Cardiac muscle cell (in vitro differentiated cells and primary cell): ENCODE measurements around the gene TTC36. TPM values are rescaled to one million over a fixed set of nuclear protein-coding genes. Genes with fewer than 3 reads are reported as not detected.
"Not testable (repeated sequence)": the region's sequence is repeated elsewhere in the genome, so short reads cannot be mapped to it uniquely, and the experiment has no call there.

Source experiments
- DNase-seq, 2 donors: peaks; one replicate each; pipeline versions ENCODE4 v3.0.0 to v3.0.0-alpha.2; 2010 to 2017; ENCODE audit warnings: low read depth in 1 of 2, low spot score in 1 of 2
- H3K27ac ChIP-seq: fragments of 200-600 bp; sonication (generic); 2 replicates; pipeline ENCODE4 v1.5.1; 2016
- H3K27me3 ChIP-seq: fragments of 200-600 bp; sonication (generic); 2 replicates; pipeline ENCODE4 v1.6.0; 2016; ENCODE audit warnings: control low read depth
- H3K36me3 ChIP-seq: fragments of 200-600 bp; sonication (generic); 2 replicates; pipeline ENCODE4 v1.5.1; 2016; ENCODE audit warnings: control low read depth
- H3K4me1 ChIP-seq: fragments of 200-600 bp; sonication (generic); 2 replicates; pipeline ENCODE4 v1.8.1; 2017; ENCODE audit warnings: low read depth, mild to moderate bottlenecking, mixed run types
- H3K4me3 ChIP-seq: fragments of 200-600 bp; sonication (generic); 2 replicates; pipeline ENCODE4 v1.5.1; 2016; ENCODE audit warnings: mild to moderate bottlenecking
- H3K9me3 ChIP-seq: fragments of 200-600 bp; sonication (generic); 2 replicates; pipeline ENCODE4 v1.5.1; 2017; ENCODE audit warnings: low read depth, mild to moderate bottlenecking, control low read depth
- polyA plus RNA-seq: library from polyadenylated mRNA; unstranded; fragments of >200 nt; fragmentation: Nextera tagmentation; extraction: Ambion mirVana; gene quantifications from 2 replicates; pipeline ENCODE4 v1.2.1, GENCODE V29; 2016
- total RNA-seq: library from RNA; depleted of rRNA; stranded (reverse); fragments of >200 nt; gene quantifications from 2 replicates; pipeline ENCODE4 v1.2.3, GENCODE V29; 2016
- TF ChIP-seq, protein P1 (sequence below): IDR thresholded peaks from 2 replicates; pipeline ENCODE4 v1.5.1; 2012; ENCODE audit warnings: low read depth, mild to moderate bottlenecking, low read length

Gene TTC36, protein sequence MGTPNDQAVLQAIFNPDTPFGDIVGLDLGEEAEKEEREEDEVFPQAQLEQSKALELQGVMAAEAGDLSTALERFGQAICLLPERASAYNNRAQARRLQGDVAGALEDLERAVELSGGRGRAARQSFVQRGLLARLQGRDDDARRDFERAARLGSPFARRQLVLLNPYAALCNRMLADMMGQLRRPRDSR
- 8.2 and 11.3 TPM in 2 replicates for total RNA-seq
- 4.6 and 5.6 TPM in 2 replicates for polyA plus RNA-seq

DNA sequence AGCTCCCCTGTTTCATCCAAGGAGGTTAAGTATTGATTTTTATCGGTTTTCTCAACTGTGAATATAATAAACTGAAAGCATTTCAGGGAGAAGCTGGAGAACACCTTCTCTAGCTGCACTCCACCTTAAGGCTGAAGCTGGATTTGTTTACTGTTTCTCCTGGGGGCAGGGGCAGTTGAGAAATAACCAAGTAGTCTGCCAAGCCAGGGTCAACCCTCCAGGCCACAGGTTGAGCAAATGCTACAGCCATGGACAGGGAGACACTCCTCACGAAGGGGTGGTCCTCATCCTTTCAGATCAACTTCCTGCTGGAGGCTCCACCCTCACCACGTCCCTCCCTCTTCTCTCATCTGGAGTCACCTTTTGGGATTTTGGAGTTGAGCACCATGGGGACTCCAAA, at the start of gene TTC36:
Gene TTC36, plus strand, starts transcription at position 366 of the 400 bp plus-strand sequence. Its CDS starts 21 bp downstream, at position 387.
- Histone ChIP-seq H3K36me3 (peaks cover 17% of the 10 kb centered on the region), H3K27ac (no peak within 1 kb of the TSS), H3K27me3 (no peaks in the 10 kb centered on the region), H3K9me3 (no peaks in the 10 kb centered on the region), H3K4me3 (no peak within 1 kb of the TSS), H3K4me1 (no peaks in the 10 kb centered on the region)
- no peak for DNase-seq
- TF ChIP-seq, protein P1, sequence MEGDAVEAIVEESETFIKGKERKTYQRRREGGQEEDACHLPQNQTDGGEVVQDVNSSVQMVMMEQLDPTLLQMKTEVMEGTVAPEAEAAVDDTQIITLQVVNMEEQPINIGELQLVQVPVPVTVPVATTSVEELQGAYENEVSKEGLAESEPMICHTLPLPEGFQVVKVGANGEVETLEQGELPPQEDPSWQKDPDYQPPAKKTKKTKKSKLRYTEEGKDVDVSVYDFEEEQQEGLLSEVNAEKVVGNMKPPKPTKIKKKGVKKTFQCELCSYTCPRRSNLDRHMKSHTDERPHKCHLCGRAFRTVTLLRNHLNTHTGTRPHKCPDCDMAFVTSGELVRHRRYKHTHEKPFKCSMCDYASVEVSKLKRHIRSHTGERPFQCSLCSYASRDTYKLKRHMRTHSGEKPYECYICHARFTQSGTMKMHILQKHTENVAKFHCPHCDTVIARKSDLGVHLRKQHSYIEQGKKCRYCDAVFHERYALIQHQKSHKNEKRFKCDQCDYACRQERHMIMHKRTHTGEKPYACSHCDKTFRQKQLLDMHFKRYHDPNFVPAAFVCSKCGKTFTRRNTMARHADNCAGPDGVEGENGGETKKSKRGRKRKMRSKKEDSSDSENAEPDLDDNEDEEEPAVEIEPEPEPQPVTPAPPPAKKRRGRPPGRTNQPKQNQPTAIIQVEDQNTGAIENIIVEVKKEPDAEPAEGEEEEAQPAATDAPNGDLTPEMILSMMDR = no peak

DNA sequence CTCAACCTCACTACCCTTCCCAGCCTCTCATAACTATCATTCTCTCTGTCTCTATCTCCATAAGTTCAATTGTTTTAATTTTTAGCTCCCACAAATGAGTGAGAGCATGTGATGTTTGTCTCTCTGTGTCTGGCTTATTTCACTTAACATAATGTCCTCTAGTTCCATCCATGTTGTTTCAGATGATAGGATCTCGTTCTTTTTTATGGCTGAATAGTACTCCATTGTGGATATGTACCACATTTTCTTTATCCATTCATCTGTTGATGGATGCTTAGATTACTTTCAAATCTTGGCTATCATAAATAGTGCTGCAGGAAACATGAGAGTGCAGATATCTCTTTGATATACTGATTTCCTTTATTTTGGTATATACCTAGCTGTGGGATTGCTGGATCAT, 46.0 kb upstream of the TTC36 start:
- H3K4me3 ChIP-seq, H3K27me3 ChIP-seq, H3K9me3 ChIP-seq, H3K4me1 ChIP-seq, H3K27ac ChIP-seq, DNase-seq: not testable (repeated sequence)
- peaks cover 83% of the 10 kb centered on the region for H3K36me3 ChIP-seq

DNA sequence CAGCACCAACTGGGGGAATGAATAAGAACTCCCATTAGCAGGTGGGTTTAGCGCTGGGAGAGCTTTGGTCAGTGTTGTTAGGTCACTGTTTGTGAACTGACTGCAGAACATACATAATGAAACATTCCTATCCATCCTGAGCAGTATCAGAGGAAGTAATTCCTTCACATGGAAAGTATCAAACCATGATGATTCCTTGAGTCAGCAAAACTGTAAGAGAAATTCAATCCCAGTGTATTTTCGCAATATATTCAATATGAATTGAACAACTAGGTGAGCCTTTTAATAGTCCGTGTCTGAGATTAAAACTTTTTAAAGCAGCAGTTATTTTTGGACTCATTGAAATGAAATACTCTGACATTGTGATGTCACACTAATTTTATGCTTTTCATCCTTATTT, 42.9 kb upstream of the TTC36 start:
- Histone ChIP-seq H3K36me3 (peaks cover 64% of the 10 kb centered on the region), H3K4me3 (no peak overlapping the region), H3K27me3 (no peaks in the 10 kb centered on the region), H3K27ac (no peak overlapping the region), H3K4me1 (no peaks in the 10 kb centered on the region), H3K9me3 (no peaks in the 10 kb centered on the region)
- TF ChIP-seq, protein P1 = no peak
- no peak for DNase-seq

DNA sequence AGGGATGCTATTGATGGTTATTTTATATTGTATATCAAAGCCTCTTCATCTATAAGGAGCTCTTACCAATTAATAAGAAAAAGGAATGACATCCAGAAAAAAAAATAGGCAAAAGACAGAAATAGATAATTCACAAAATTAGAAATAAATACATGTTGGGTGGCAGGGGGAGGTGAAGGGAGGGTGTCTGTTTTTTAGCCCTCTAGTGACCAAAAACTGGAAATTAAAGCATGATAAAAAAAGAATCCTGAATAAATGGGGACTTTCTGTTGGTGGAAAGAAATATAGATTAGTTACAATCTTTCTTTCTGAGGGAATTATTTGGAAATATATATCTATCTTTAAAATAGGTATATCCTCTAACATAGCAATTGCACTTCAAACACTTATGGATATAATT, 42.0 kb upstream of the TTC36 start:
- H3K4me3 ChIP-seq = no peak overlapping the region
- H3K9me3 ChIP-seq = no peaks in the 10 kb centered on the region
- H3K27me3 ChIP-seq = no peaks in the 10 kb centered on the region
- no peaks in the 10 kb centered on the region for H3K4me1 ChIP-seq
- H3K36me3 ChIP-seq = peaks cover 67% of the 10 kb centered on the region
- H3K27ac ChIP-seq = no peak overlapping the region
- DNase-seq = peak in 1 of 2 donors; percentile 2
- TF ChIP-seq, protein P1 = peak; percentile 14

DNA sequence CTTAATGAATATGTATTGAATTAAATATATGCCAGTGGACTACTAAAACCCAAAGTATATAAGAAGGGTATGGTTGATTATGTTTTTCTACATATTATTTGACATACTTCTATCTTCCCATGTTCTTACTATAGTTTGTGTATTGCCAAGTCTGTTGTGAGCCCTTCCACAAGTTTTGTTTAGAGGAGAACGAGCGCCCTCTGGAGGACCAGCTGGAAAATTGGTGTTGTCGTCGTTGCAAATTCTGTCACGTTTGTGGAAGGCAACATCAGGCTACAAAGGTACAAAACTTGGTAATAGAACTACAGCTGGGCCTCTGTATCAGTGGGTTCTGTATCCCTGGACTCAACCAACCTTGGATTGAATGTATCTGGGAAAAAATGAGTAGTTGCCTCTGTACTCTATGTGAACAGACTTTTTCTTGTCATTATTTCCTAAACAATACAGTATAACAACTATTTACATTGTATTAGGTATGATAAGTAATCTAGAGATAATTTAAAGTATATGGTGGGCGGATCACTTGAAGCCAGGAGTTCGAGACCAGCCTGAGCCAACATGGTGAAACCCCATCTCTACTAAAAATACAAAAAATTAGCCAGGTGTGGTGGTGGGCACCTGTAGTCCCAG, 38.7 kb upstream of the TTC36 start:
- TF ChIP-seq, protein P1 = peak; percentile 77
- H3K27ac ChIP-seq = peak overlapping the region; percentile 13

DNA sequence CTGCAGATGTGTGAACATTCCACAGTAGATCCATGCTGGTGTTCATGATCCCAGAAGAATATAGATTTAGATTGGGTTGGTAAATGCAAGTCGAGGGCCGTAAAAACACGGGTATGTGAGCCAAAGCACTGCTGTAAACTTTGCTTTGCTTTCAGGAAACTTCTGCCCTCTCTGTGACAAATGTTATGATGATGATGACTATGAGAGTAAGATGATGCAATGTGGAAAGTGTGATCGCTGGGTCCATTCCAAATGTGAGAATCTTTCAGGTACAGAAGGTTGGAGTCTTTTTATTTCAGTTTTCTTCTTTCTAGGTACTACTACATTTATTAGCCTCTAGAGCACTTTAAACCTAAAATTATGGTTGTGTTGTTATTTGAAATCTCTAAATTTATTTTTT, 36.2 kb upstream of the TTC36 start:
- peaks cover 74% of the 10 kb centered on the region for H3K36me3 ChIP-seq

More for the DNA sequence above, 38.7 kb upstream of the TTC36 start:
- Histone ChIP-seq H3K36me3 (peaks cover 71% of the 10 kb centered on the region), H3K4me3 (no peak overlapping the region), H3K27me3 (no peaks in the 10 kb centered on the region), H3K4me1 (no peaks in the 10 kb centered on the region), H3K9me3 (no peaks in the 10 kb centered on the region)
- DNase-seq = peak; percentile 73 to 89

More for the DNA sequence above, 36.2 kb upstream of the TTC36 start:
- H3K4me3 ChIP-seq = no peak overlapping the region
- no peak for DNase-seq
- no peaks in the 10 kb centered on the region for H3K9me3 ChIP-seq
- TF ChIP-seq, protein P1 = no peak
- no peak overlapping the region for H3K27ac ChIP-seq
- no peaks in the 10 kb centered on the region for H3K27me3 ChIP-seq
- no peaks in the 10 kb centered on the region for H3K4me1 ChIP-seq
